Measurements from ENCODE around the gene FOXJ2.
"Not testable (repeated sequence)": the region's sequence is repeated elsewhere in the genome, so short reads cannot be mapped to it uniquely, and the experiment has no call there.

FOXJ2 gene

GRCh38 chr12:8064131-8064530, 31.6 kb downstream of the FOXJ2 start:
- FAIRE-seq = no peak

DNA sequence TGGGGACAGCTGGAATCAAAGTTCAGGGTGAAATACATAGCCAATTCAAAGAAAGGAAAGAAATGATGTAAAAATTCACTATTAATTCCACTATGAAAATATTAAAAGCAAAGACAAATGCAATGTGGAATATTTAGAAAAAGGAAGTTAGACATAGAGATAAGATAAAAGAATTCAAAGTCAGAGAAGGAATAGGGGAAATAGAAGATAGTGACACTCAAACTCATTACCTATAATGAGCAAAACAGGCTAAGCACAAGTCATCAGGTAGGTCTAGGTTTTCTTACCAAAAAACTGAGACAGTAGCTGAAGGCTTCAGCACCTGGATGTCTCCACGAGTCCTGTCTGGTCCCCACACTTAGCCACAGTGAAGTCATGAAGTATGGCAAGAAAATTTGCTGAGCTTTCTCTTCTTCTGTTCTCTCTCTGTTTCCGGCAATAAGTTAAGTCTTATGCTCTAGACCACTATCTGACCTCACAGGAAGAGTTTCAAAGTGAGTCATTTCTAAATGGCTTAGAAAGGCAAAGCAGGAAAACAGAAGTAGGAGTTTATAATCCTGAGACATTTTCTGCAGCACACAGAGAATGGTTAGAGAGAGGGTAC, 33.6 kb downstream of the FOXJ2 start, which contains the start of gene C3AR1:
C3AR1 (minus strand) TSS at position 369 of the 604 bp plus-strand sequence. CDS start 6,174 bp downstream, outside the sequence.
- FAIRE-seq = peak; percentile 85
- peak; percentile 70 for DNase-seq (ENCODE audit: low spot score)

More at GRCh38 chr12:8064131-8064530, 31.6 kb downstream of the FOXJ2 start:
- no peak for DNase-seq (ENCODE audit: low spot score)

DNA sequence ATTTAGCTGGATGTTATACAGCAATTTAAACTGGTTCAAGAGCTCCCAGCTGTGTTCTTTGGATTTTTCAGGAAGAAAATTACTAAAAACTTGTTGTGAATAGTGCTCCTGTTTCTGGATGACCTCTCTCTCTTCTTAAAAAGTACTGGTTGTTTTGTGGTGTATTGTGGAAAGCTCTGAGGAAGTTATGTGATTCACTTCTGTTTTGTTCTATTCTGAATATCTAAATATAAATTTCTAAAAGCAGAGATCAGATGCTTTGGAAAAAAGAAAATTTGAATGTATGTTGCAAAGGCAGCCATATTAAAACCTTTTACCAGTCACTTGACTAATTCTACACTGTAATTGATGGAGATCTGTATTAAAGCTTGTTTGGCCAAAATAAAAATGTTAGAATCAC, 37.1 kb downstream of the FOXJ2 start:
- DNase-seq (ENCODE audit: low spot score) (no peak), FAIRE-seq (no peak)

DNA sequence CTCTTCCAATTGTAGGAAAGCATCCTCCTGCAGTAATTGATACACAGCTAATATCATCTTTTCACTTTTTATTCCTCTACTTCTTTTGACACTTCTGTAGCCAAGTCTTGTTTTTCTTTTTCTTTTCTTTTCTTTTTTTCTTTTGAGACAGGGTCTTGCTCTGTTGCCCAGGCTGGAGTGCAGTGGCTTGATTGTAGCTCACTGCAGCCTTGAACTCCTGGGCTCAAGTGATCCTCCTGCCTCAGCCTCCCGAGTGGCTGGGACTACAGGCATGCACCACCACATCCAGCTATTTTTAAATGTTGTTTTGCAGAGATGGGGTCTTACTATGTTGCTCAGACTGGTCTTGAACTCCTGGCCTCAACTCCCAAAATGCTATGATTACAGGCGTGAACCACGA, 39.3 kb downstream of the FOXJ2 start:
- DNase-seq (ENCODE audit: low spot score); FAIRE-seq: not testable (repeated sequence)

GRCh38 chr12:8075935-8076334, 43.4 kb downstream of the FOXJ2 start:
- no peak for FAIRE-seq
- no peak for DNase-seq (ENCODE audit: low spot score)

- DNase-seq (ENCODE audit: low spot score) (no peak), FAIRE-seq (no peak)
Measured at GRCh38 chr12:8076366-8076765, 43.9 kb downstream of the FOXJ2 start.

- DNase-seq (ENCODE audit: low spot score) (no peak), FAIRE-seq (no peak)
Measured at GRCh38 chr12:8077207-8077606, 44.7 kb downstream of the FOXJ2 start.

GRCh38 chr12:8078398-8078797, 45.9 kb downstream of the FOXJ2 start:
- peak; percentile 22 for DNase-seq (ENCODE audit: low spot score)
- no peak for FAIRE-seq

DNA sequence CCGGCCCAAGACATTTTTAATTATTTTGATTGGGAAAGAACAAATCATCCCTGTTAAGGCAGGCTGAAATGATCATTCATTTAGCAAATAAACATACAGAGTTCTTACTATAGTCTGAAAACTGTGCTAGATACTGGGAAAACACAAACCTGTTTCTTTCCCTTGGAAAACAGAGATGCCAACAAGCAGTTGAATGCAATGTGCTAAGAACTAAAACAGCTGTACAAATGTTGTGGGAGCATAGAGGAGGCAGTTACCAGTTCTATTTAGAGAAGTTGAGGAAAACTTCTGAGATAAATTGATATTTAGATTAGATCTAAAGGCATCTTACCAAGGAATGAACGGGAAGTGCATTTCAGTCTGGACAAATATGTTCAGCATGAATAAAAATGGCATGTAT, 46.4 kb downstream of the FOXJ2 start:
- DNase-seq (ENCODE audit: low spot score) (no peak), FAIRE-seq (no peak)

DNA sequence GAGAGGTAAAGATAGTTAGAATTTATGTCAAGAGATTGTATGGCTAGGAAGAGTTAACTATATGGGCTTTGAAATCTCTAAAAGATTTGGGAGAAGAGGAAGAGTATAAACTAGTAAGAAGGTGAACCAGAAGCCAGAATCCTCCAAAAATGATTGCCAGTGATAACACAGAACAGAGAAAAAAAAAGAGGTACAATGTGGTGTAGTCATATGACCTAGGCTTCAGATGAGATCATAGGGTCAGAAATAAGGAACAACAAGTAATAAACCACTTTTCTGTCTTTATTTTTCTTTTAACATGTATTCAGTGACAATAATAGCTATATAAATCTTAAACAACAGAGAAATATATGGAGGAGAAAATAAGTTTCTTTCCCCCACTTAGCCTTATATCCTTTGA, 47.6 kb downstream of the FOXJ2 start:
- FAIRE-seq (no peak), DNase-seq (ENCODE audit: low spot score) (no peak)

DNA sequence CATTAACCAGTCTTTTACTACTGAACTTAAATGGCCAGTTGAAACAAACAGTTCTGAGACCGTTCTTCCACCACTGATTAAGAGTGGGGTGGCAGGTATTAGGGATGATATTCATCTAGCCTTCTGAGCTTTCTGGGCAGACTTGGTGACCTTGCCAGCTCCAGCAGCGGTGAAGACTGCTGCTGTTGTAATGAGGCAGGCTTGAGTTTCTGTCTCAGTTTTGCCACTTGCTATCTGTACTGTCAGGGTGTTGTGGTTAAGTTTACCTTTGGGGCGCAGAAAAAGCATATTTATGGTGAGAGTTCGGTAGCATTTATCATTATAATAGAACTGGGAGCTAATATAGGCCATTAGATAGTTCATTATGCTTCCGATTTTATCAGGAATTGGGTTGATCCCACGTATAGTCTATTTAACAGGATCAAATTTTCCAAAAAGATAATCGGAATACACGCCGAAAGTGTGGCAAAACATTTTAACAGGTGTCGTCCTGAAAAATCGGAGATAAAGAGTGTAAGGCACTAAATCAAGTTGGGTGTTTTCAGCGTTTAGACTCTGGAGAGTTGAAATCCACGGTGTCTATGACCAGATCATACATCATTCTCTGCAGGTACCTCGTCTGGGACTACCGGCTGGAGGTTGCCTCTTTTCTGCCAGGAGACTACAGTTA, 48.9 kb downstream of the FOXJ2 start:
- DNase-seq (ENCODE audit: low spot score) = no peak
- FAIRE-seq = no peak

GRCh38 chr12:8082808-8083100, 50.2 kb downstream of the FOXJ2 start:
- no peak for DNase-seq (ENCODE audit: low spot score)
- FAIRE-seq = no peak

GRCh38 chr12:8084351-8084750, 51.8 kb downstream of the FOXJ2 start:
- not testable (repeated sequence) for DNase-seq (ENCODE audit: low spot score); FAIRE-seq

DNA sequence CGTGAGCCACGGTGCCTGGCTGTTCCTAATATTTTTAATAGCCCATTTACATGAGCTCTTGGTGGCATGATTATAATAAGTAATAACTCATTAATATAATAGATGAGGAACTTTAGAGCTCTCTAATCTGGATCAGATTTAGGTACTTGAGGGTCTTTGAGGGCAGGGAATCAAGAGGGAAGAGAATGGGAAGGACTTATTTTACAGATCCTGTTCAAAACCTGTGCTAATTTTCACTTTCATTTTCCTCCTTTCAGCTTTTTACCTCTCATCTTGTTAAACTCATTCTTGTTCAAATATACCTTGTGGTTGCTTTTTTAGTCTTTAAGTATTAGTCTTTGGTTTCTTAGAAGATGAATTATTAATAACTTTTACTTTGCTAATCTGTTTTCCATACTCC, 55.1 kb downstream of the FOXJ2 start:
- FAIRE-seq = no peak

DNA sequence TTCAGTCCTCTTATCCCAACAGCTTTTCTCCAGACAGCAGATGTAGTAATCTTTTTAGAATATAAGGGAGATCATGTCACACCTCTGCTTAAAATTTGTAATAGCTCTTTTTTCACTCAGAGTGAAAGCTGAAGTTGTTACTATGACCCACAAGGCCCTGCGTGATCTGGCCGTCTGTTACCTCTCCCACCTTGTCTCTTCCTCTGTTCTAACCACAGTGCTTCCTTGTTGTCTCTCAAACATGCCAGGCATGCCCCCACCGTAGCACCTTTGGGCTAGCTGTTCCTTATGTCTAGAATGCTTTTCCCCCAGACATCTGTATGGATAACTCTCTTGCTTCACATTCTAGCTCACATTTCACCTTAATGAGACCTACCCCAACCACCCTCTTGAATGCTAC, 56.1 kb downstream of the FOXJ2 start:
- DNase-seq (ENCODE audit: low spot score) (no peak), FAIRE-seq (no peak)

More for the DNA sequence above, 55.1 kb downstream of the FOXJ2 start:
- DNase-seq (ENCODE audit: low spot score) = no peak

DNA sequence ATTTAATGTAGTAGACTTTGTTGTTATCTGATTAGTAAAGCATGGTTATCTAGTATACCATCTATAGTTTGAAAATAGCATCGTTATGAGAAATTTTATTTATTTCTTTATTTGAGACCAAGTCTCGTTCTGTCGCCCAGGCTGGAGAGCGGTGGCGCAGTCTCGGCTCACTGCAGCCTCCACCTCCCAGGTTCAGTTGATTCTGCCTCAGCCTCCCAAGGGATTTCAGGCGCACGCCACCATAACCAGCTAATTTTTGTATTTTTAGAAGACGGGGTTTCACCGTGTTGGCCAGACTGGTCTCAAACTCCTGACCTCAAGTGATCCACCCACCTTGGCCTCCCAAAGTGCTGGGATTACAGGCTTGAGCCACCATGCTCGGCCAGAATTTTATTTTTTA, 56.8 kb downstream of the FOXJ2 start:
- FAIRE-seq; DNase-seq (ENCODE audit: low spot score): not testable (repeated sequence)

DNA sequence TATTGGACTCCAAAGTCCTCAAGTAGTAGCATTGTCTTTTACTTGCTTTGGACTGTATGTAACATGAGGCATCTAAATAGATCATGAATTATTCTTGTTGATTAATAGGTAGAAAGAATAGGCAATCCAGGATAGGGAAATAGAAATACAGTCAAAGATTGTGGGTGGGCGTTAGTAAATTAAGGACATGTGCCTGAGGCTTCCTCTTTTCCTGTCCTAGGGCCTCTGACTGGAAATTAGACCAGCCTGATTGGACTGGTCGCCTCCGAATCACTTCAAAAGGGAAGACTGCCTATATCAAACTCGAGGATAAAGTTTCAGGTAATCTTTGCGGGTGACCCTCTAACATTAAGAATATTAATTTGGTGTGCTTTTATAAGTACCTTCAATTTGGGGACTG, 57.2 kb downstream of the FOXJ2 start:
- DNase-seq (ENCODE audit: low spot score) (no peak), FAIRE-seq (no peak)

DNA sequence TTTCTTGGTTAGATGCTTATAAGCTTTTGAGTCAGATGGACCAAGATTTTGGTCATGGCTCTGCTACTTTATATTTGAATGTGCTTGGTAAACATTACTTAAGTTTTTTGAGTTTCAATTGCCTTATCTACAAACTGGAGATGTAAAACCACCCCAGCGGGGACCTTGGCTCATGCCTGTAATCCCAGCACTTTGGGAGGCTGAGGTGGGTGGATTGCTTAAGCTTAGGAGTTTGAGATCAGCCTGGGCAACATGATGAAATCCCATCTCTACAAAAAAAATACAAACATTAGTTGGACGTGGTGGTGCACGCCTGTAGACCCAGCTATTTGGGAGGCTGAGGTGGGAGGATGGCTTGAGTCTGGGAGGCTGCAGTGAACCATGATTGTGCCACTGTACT, 60.8 kb downstream of the FOXJ2 start:
- FAIRE-seq (no peak), DNase-seq (ENCODE audit: low spot score) (no peak)

- DNase-seq (ENCODE audit: low spot score) (no peak), FAIRE-seq (no peak)
Measured at GRCh38 chr12:8096281-8096915, 63.9 kb downstream of the FOXJ2 start.

DNA sequence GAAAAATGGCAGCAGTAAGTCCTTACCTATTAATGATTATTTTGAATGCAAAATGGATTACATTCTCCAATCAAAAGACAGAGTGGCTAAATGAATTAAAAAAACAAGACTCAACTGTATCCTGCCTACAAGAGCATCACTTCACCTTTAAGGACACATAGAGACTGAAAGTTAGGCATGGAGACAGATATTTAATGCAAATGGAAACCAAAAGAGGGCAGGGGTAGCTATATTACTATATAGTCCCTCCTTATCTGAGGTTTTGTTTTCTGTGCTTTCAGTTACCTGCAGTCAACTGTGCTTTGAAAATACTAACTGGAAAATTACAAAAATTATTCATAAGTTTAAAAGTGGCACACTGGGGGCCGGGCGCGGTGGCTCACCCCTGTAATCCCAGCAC, 66.7 kb downstream of the FOXJ2 start:
- DNase-seq (ENCODE audit: low spot score) (no peak), FAIRE-seq (no peak)
